K562 (cell line): Measurements from ENCODE around the gene KISS1R. TPM values are rescaled to one million over a fixed set of nuclear protein-coding genes. Genes with fewer than 3 reads are reported as not detected.
A peak's percentile ranks its signal among the peaks of the same experiment; 100 is the strongest.

Source experiments
- CREM ChIP-seq: IDR thresholded peaks from 2 replicates; pipeline ENCODE4 v1.6.1; 2014; ENCODE audit warnings: antibody characterized with exemption, low read depth
- E2F3 ChIP-seq: fragments of 250-450 bp; sonication (Bioruptor Pico); IDR thresholded peaks from 2 replicates; pipeline ENCODE4 v1.4.0; 2020; ENCODE audit warnings: mild to moderate bottlenecking
- ETV5 ChIP-seq: sonication (generic); formaldehyde crosslinking; IDR thresholded peaks from 2 replicates; pipeline ENCODE4 v1.4.0; 2020; ENCODE audit warnings: low read depth, mild to moderate bottlenecking, missing genetic modification reagents
- ETV6 ChIP-seq, 3 experiments: fragments of 150-350 bp in 1 of 3; sonication (generic) in 1 of 3; formaldehyde crosslinking in 1 of 3; IDR thresholded peaks; 2 replicates each; pipeline versions ENCODE4 v1.6.1 to v1.8.0; 2014 to 2022; ENCODE audit warnings: borderline replicate concordance in 2 of 3, low read depth in 2 of 3, antibody characterized with exemption in 1 of 3, low read length in 1 of 3, mild to moderate bottlenecking in 1 of 3, missing genetic modification reagents in 1 of 3
- GABPA ChIP-seq: fragments of 200-800 bp; sonication (Bioruptor generic); conservative IDR thresholded peaks from 2 replicates; pipeline ENCODE4 v1.6.1; 2016; ENCODE audit warnings: low read depth, missing genetic modification characterization, missing compliant biosample characterization
- HEY1 ChIP-seq: fragments of 250-450 bp; sonication (Bioruptor Pico); IDR thresholded peaks from 2 replicates; pipeline ENCODE4 v1.5.0; 2020; ENCODE audit warnings: mild to moderate bottlenecking, moderate library complexity, borderline replicate concordance
- HNRNPK ChIP-seq: fragments of 200-400 bp; formaldehyde crosslinking; IDR thresholded peaks from one replicate; pipeline ENCODE4 v1.6.1; 2018; ENCODE audit warnings: mild to moderate bottlenecking, low read depth, low read length; ENCODE audit not compliant: poor library complexity, severe bottlenecking
- HSF4 ChIP-seq: fragments of 250-450 bp; sonication (Bioruptor Pico); IDR thresholded peaks from 2 replicates; pipeline ENCODE4 v2.1.2; 2022; ENCODE audit warnings: mild to moderate bottlenecking, moderate library complexity, borderline replicate concordance
- KLF6 ChIP-seq: fragments of 250-450 bp; sonication (Bioruptor Pico); IDR thresholded peaks from 2 replicates; pipeline ENCODE4 v1.4.0; 2020; ENCODE audit warnings: mild to moderate bottlenecking, moderate library complexity, borderline replicate concordance
- MAZ ChIP-seq, 2 experiments: fragments of 450-650 bp in 1 of 2; sonication (generic) in 1 of 2; formaldehyde crosslinking; IDR thresholded peaks in 1 of 2; conservative IDR thresholded peaks in 1 of 2; 2 replicates each; pipeline versions ENCODE4 v1.4.0 to v1.5.0; 2020; ENCODE audit warnings: mild to moderate bottlenecking in 1 of 2, missing genetic modification reagents in 1 of 2
- RCOR1 ChIP-seq, 2 experiments: IDR thresholded peaks; 2 replicates each; pipeline ENCODE4 v1.6.1; 2012; ENCODE audit warnings: low read depth in 2 of 2, low read length in 2 of 2, borderline replicate concordance in 1 of 2, improper control_type of control experiment in 1 of 2
- U2AF1 ChIP-seq: fragments of 200-400 bp; formaldehyde crosslinking; optimal IDR thresholded peaks from 2 replicates; pipeline ENCODE3; 2017; ENCODE audit warnings: mild to moderate bottlenecking, low read depth, low read length, moderate library complexity
- ZNF253 ChIP-seq: fragments of 250-450 bp; sonication (Bioruptor Pico); conservative IDR thresholded peaks from 2 replicates; pipeline ENCODE4 v1.6.1; 2021; ENCODE audit warnings: mild to moderate bottlenecking
- ZNF408 ChIP-seq: fragments of 250-450 bp; sonication (Bioruptor Pico); IDR thresholded peaks from 2 replicates; pipeline ENCODE4 v1.4.0; 2020; ENCODE audit warnings: low read depth, mild to moderate bottlenecking, moderate library complexity
- polyA plus RNA-seq, 8 experiments: library from polyadenylated mRNA; depleted of rRNA in 4 of 8; stranded (reverse) in 5 of 8; unstranded in 3 of 8; fragments of >200 nt; fragmentation: Nextera tagmentation in 2 of 8; fragmentation: Illumina TruSeq in 1 of 8; extraction: Ambion mirVana in 2 of 8; extraction: Trizol in 1 of 8; gene quantifications; 2 replicates each; pipeline versions ENCODE4 v1.2.1 to v1.2.3, GENCODE V29; 2011 to 2014; ENCODE audit warnings: inconsistent platforms in 1 of 8, missing spikeins in 1 of 8
- total RNA-seq, 7 experiments: library from RNA; depleted of rRNA in 6 of 7; stranded (reverse); fragments of >200 nt in 6 of 7; fragmentation: Illumina TruSeq in 2 of 7; extraction: Trizol in 2 of 7; gene quantifications; 2 replicates each; pipeline versions ENCODE4 v1.2.1 to v1.2.3, GENCODE V29; 2011 to 2021; ENCODE audit warnings: low replicate concordance in 1 of 7
- TF ChIP-seq, protein P1 (sequence below): fragments of 450-650 bp; formaldehyde crosslinking; IDR thresholded peaks from 2 replicates; pipeline ENCODE4 v1.4.0; 2020; ENCODE audit warnings: mild to moderate bottlenecking, moderate library complexity
- TF ChIP-seq, protein P2 (sequence below): IDR thresholded peaks from 2 replicates; pipeline ENCODE4 v1.6.1; 2011; ENCODE audit warnings: borderline replicate concordance, low read depth, mild to moderate bottlenecking, moderate library complexity, low read length; ENCODE audit not compliant: insufficient read depth, poor library complexity, severe bottlenecking
- TF ChIP-seq, protein P3 (sequence below): fragments of 250-450 bp; sonication (Bioruptor Pico); IDR thresholded peaks from 2 replicates; pipeline ENCODE4 v1.8.0; 2022; ENCODE audit warnings: moderate library complexity, mild to moderate bottlenecking, inconsistent platforms
- TF ChIP-seq, protein P4 (sequence below), 3 experiments: IDR thresholded peaks in 2 of 3; conservative IDR thresholded peaks in 1 of 3; 2 replicates each; pipeline ENCODE4 v1.5.1; 2011 to 2012; ENCODE audit warnings: low read length in 3 of 3, mild to moderate bottlenecking in 3 of 3, control low read depth in 2 of 3, improper control_type of control experiment in 1 of 3, inconsistent platforms in 1 of 3, low read depth in 1 of 3, mixed read lengths in 1 of 3, moderate library complexity in 1 of 3; ENCODE audit not compliant: insufficient read depth in 2 of 3

Gene KISS1R
- total and polyA plus RNA-seq, 9 of the 15 experiments (the other 6 are each of a cell fraction or from before 2014, with no cell fraction given): 0.37 to 39.4 (median 2.0) TPM

DNA sequence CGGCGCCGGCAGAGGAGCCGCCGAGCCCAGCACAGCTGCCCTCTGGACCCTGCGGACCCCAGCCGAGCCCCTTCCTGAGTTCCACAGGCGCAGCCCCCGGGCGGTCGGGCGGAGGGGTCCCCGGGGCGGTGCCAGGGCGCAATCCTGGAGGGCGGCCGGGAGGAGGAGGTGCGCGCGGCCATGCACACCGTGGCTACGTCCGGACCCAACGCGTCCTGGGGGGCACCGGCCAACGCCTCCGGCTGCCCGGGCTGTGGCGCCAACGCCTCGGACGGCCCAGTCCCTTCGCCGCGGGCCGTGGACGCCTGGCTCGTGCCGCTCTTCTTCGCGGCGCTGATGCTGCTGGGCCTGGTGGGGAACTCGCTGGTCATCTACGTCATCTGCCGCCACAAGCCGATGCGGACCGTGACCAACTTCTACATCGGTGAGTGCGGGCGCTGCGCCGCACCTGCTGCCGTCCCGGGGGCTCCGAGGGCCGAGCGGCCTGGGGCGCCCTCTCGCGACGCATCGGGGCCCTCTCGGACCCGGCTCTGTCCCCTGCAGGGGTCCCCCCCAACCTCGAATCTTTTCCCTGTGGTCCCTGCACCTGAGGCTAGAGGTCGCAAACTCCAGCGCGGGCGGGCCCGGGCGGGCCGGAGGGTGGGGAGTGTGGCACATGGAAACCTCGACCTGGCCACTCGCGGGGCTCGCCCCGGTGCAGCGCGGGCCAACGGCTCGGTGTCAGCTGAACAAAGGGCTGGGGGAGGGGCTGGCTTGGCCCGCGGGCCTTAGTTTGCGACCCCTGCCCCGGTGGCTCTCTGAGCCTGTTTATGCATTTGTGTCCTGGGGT lies at the start of gene KISS1R (continued):
- TF ChIP-seq, protein P1, sequence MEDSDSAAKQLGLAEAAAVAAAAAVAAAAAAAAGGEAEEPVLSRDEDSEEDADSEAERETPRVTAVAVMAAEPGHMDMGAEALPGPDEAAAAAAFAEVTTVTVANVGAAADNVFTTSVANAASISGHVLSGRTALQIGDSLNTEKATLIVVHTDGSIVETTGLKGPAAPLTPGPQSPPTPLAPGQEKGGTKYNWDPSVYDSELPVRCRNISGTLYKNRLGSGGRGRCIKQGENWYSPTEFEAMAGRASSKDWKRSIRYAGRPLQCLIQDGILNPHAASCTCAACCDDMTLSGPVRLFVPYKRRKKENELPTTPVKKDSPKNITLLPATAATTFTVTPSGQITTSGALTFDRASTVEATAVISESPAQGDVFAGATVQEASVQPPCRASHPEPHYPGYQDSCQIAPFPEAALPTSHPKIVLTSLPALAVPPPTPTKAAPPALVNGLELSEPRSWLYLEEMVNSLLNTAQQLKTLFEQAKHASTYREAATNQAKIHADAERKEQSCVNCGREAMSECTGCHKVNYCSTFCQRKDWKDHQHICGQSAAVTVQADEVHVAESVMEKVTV (CRISPR knock-in tag): peak; percentile 63; the same call in 1 of the 2 replicates
- TF ChIP-seq GABPA (tag) (no peak), MAZ (CRISPR knock-in tag; conservative IDR thresholded peaks at IDR 0.05 in 1 of 2, IDR thresholded peaks at IDR 0.05 in 1 of 2) (peak; percentile 75 to 97), ZNF408 (no peak), HEY1 (CRISPR knock-in tag) (no peak), ETV6 (IDR thresholded peaks at IDR 0.05; ENCODE audit: borderline replicate concordance in 1 of 2, low read depth in 2 of 2, low read length in 1 of 2) (no peak; a peak in 1 of 4 replicates), ETV6 (CRISPR knock-in tag; IDR thresholded peaks at IDR 0.05; ENCODE audit: borderline replicate concordance) (peak; percentile 81), HSF4 (CRISPR knock-in tag) (no peak), KLF6 (no peak), RCOR1 (IDR thresholded peaks at IDR 0.05; ENCODE audit: borderline replicate concordance in 1 of 2, low read depth in 2 of 2, low read length in 2 of 2) (peak in 1 of 2 experiments; percentile 77; a peak in 2 of 4 replicates), CREM (peak; percentile 89), HNRNPK (peak; percentile 69), E2F3 (CRISPR knock-in tag) (peak; percentile 78), ETV5 (CRISPR knock-in tag) (peak; percentile 59), ZNF253 (CRISPR knock-in tag) (no peak), U2AF1 (peak; percentile 88)
- TF ChIP-seq, protein P2, sequence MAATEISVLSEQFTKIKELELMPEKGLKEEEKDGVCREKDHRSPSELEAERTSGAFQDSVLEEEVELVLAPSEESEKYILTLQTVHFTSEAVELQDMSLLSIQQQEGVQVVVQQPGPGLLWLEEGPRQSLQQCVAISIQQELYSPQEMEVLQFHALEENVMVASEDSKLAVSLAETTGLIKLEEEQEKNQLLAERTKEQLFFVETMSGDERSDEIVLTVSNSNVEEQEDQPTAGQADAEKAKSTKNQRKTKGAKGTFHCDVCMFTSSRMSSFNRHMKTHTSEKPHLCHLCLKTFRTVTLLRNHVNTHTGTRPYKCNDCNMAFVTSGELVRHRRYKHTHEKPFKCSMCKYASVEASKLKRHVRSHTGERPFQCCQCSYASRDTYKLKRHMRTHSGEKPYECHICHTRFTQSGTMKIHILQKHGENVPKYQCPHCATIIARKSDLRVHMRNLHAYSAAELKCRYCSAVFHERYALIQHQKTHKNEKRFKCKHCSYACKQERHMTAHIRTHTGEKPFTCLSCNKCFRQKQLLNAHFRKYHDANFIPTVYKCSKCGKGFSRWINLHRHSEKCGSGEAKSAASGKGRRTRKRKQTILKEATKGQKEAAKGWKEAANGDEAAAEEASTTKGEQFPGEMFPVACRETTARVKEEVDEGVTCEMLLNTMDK: peak; percentile 63
- TF ChIP-seq, protein P3, sequence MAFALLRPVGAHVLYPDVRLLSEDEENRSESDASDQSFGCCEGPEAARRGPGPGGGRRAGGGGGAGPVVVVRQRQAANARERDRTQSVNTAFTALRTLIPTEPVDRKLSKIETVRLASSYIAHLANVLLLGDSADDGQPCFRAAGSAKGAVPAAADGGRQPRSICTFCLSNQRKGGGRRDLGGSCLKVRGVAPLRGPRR: no peak
- TF ChIP-seq, protein P4, sequence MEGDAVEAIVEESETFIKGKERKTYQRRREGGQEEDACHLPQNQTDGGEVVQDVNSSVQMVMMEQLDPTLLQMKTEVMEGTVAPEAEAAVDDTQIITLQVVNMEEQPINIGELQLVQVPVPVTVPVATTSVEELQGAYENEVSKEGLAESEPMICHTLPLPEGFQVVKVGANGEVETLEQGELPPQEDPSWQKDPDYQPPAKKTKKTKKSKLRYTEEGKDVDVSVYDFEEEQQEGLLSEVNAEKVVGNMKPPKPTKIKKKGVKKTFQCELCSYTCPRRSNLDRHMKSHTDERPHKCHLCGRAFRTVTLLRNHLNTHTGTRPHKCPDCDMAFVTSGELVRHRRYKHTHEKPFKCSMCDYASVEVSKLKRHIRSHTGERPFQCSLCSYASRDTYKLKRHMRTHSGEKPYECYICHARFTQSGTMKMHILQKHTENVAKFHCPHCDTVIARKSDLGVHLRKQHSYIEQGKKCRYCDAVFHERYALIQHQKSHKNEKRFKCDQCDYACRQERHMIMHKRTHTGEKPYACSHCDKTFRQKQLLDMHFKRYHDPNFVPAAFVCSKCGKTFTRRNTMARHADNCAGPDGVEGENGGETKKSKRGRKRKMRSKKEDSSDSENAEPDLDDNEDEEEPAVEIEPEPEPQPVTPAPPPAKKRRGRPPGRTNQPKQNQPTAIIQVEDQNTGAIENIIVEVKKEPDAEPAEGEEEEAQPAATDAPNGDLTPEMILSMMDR (IDR thresholded peaks at IDR 0.05 in 2 of 3, conservative IDR thresholded peaks at IDR 0.05 in 1 of 3; ENCODE audit: insufficient read depth in 2 of 3, low read depth in 1 of 3, low read length in 3 of 3): peak; percentile 91 to 98 (median 96)
